ENCODE results near the gene APOF. TPM values are rescaled to one million over a fixed set of nuclear protein-coding genes. Genes with fewer than 3 reads are reported as not detected.

APOF gene
- total and polyA plus RNA-seq, 9 of the 15 experiments (the other 6 are each of a cell fraction or from before 2014, with no cell fraction given): 0.09 to 0.15 (median 0.12) TPM; not detected in 5

DNA sequence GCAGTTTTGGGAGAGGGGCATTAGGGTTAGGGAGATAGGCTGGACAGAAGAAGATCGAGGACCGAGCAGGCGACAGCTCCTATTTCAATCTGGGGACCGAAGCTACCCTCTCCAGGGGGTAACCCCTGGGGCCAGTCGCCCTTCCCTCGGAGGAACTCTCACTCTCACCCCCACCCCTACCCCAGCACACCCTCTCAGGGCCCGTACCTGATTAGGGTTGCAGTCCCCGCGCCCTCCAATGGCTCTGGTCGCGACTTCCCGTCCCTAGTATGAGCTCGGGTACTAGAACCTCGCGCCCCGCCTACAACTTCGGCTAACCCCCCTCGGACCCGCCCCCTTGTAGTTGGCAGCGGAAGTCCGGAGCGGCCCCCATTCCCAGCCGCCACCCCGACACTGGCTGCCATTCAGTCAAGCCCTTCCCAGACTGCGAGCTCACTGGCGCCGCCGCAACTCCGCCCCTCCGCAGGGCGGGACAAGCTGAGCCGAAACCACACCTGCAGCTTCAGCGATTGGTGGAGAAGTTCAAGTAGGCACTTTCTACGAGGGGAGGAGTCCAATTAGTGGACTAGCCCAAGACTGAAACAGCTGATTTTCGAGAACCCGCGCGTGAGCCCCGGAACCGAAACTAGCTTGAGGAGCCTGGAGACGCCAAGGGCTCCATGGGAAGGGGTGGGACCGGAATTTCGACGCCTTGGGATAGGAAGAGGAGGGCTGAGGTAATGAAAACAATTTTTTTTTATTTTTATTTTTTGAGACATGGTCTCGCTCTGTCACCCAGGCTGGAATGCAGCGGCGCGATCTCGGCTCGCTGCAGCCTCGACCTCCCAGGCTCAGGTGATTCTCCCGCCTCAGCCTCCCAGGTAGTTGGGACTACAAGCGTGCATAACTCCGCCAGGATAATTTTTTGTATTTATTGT is 2.5 kb downstream of the APOF start, which contains the start of gene STAT2 (continued):
- TF ChIP-seq HMGN3 (IDR thresholded peaks at IDR 0.05; ENCODE audit: borderline replicate concordance, extremely low read depth, insufficient read length, low read depth, low read length): peak; percentile 60
- 0 out of 2 replicates have a peak, but pooled peaks have one; percentile 22 for TF ChIP-seq SOX6 (IDR thresholded peaks at IDR 0.05)
- peak; percentile 58 for TF ChIP-seq TBP (optimal IDR thresholded peaks at IDR 0.05; ENCODE audit: low read depth, low read length)
- no peak for TF ChIP-seq BDP1 (IDR thresholded peaks at IDR 0.05; ENCODE audit: insufficient read depth, insufficient read length)
- TF ChIP-seq ZC3H8 (IDR thresholded peaks at IDR 0.05): no peak
- TF ChIP-seq, protein P1, sequence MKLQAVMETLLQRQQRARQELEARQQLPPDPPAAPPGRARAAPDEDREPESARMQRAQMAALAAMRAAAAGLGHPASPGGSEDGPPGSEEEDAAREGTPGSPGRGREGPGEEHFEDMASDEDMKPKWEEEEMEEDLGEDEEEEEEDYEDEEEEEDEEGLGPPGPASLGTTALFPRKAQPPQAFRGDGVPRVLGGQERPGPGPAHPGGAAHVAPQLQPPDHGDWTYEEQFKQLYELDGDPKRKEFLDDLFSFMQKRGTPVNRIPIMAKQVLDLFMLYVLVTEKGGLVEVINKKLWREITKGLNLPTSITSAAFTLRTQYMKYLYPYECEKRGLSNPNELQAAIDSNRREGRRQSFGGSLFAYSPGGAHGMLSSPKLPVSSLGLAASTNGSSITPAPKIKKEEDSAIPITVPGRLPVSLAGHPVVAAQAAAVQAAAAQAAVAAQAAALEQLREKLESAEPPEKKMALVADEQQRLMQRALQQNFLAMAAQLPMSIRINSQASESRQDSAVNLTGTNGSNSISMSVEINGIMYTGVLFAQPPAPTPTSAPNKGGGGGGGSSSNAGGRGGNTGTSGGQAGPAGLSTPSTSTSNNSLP (IDR thresholded peaks at IDR 0.05; ENCODE audit: borderline replicate concordance, low read depth, low read length): no peak
- TF ChIP-seq, protein P2, sequence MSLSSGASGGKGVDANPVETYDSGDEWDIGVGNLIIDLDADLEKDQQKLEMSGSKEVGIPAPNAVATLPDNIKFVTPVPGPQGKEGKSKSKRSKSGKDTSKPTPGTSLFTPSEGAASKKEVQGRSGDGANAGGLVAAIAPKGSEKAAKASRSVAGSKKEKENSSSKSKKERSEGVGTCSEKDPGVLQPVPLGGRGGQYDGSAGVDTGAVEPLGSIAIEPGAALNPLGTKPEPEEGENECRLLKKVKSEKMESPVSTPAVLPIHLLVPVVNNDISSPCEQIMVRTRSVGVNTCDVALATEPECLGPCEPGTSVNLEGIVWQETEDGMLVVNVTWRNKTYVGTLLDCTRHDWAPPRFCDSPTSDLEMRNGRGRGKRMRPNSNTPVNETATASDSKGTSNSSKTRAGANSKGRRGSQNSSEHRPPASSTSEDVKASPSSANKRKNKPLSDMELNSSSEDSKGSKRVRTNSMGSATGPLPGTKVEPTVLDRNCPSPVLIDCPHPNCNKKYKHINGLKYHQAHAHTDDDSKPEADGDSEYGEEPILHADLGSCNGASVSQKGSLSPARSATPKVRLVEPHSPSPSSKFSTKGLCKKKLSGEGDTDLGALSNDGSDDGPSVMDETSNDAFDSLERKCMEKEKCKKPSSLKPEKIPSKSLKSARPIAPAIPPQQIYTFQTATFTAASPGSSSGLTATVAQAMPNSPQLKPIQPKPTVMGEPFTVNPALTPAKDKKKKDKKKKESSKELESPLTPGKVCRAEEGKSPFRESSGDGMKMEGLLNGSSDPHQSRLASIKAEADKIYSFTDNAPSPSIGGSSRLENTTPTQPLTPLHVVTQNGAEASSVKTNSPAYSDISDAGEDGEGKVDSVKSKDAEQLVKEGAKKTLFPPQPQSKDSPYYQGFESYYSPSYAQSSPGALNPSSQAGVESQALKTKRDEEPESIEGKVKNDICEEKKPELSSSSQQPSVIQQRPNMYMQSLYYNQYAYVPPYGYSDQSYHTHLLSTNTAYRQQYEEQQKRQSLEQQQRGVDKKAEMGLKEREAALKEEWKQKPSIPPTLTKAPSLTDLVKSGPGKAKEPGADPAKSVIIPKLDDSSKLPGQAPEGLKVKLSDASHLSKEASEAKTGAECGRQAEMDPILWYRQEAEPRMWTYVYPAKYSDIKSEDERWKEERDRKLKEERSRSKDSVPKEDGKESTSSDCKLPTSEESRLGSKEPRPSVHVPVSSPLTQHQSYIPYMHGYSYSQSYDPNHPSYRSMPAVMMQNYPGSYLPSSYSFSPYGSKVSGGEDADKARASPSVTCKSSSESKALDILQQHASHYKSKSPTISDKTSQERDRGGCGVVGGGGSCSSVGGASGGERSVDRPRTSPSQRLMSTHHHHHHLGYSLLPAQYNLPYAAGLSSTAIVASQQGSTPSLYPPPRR (CRISPR knock-in tag; IDR thresholded peaks at IDR 0.05; ENCODE audit: borderline replicate concordance): no peak
- TF ChIP-seq ZNF408 (CRISPR knock-in tag; IDR thresholded peaks at IDR 0.05; ENCODE audit: low read depth): no peak
- no peak for TF ChIP-seq NR2F6 (CRISPR knock-in tag; IDR thresholded peaks at IDR 0.05)
- TF ChIP-seq ZNF586 (CRISPR knock-in tag; conservative IDR thresholded peaks at IDR 0.05): no peak
- 0 out of 2 replicates have a peak, but pooled peaks have one; percentile 34 for TF ChIP-seq ZNF589 (CRISPR knock-in tag; IDR thresholded peaks at IDR 0.05; ENCODE audit: low read depth)
- peak; percentile 98 for TF ChIP-seq ZBTB17 (CRISPR knock-in tag; IDR thresholded peaks at IDR 0.05)
- TF ChIP-seq SIN3A (IDR thresholded peaks at IDR 0.05; ENCODE audit: borderline replicate concordance in 2 of 2, control insufficient read depth in 1 of 2, low read depth in 2 of 2, low read length in 2 of 2): peak; percentile 77 to 97; a peak in 3 of 4 replicates
- no peak for TF ChIP-seq FOXJ3 (CRISPR knock-in tag; IDR thresholded peaks at IDR 0.05)
- no peak for TF ChIP-seq SAFB2 (IDR thresholded peaks at IDR 0.05; ENCODE audit: borderline replicate concordance, low read depth, low read length, severe bottlenecking)
- TF ChIP-seq, protein P3, sequence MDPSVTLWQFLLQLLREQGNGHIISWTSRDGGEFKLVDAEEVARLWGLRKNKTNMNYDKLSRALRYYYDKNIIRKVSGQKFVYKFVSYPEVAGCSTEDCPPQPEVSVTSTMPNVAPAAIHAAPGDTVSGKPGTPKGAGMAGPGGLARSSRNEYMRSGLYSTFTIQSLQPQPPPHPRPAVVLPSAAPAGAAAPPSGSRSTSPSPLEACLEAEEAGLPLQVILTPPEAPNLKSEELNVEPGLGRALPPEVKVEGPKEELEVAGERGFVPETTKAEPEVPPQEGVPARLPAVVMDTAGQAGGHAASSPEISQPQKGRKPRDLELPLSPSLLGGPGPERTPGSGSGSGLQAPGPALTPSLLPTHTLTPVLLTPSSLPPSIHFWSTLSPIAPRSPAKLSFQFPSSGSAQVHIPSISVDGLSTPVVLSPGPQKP (CRISPR knock-in tag; IDR thresholded peaks at IDR 0.05): no peak
- TF ChIP-seq, protein P4, sequence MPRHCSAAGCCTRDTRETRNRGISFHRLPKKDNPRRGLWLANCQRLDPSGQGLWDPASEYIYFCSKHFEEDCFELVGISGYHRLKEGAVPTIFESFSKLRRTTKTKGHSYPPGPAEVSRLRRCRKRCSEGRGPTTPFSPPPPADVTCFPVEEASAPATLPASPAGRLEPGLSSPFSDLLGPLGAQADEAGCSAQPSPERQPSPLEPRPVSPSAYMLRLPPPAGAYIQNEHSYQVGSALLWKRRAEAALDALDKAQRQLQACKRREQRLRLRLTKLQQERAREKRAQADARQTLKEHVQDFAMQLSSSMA (CRISPR knock-in tag; IDR thresholded peaks at IDR 0.05): no peak
- TF ChIP-seq NCOA6 (IDR thresholded peaks at IDR 0.05): no peak
- TF ChIP-seq RBFOX2 (IDR thresholded peaks at IDR 0.05; ENCODE audit: low read depth, low read length): peak; percentile 87

All from K562 (cell line).